GM12878 (cell line): ENCODE results near the gene RSPO4. TPM values are rescaled to one million over a fixed set of nuclear protein-coding genes. Genes with fewer than 3 reads are reported as not detected.

ENCODE experiments used
- ATAC-seq: fragments of 200-7000 bp; cut with Tn5 transposase; 3 replicates; pipeline ENCODE4 v1.9.1; 2020; ENCODE audit warnings: mild to moderate bottlenecking, moderate library complexity
- BruUV-seq: library from RNA; stranded (reverse); fragments of 400-500 nt; replicated peaks from 2 replicates; lab custom pipeline; 2021; lab: Mats Ljungman, UMichigan
- CTCF ChIA-PET: fragments of 300-600 bp; sonication (Branson Sonifier 250); formaldehyde crosslinking; extraction: SDS; loops from one replicate; lab custom pipeline; 2021; ENCODE audit warnings: inconsistent platforms; lab: Yijun Ruan, JAX
- POLR2A ChIA-PET: fragments of 350-600 bp; formaldehyde crosslinking; extraction: SDS; loops from one replicate; lab custom pipeline; 2021; ENCODE audit warnings: inconsistent platforms; lab: Charles Lee
- RAD21 ChIA-PET: fragments of 300-600 bp; sonication (Branson Sonifier 250); formaldehyde crosslinking; loops from one replicate; lab custom pipeline; 2023; ENCODE audit warnings: antibody characterized with exemption; ENCODE audit not compliant: unreplicated experiment; lab: Charles Lee
- SMC1A ChIA-PET: fragments of 300-600 bp; sonication (Branson Sonifier 250); formaldehyde crosslinking; loops from one replicate; lab custom pipeline; 2023; ENCODE audit not compliant: unreplicated experiment, uncharacterized antibody; lab: Charles Lee
- DNase-seq: peaks from one replicate; pipeline ENCODE4 v3.0.0-alpha.2; 2011; ENCODE audit warnings: low read depth, low spot score
- FAIRE-seq: peaks from 3 replicates; lab custom pipeline; 2011; peaks lifted over from hg19 to GRCh38; lab: Jason Lieb, UNC
- H2AFZ ChIP-seq: 2 replicates; pipeline ENCODE4 v1.6.0; 2011; ENCODE audit warnings: low read depth, low read length, control low read depth; ENCODE audit not compliant: control insufficient read depth
- H3K27ac ChIP-seq: 2 replicates; pipeline ENCODE4 v1.5.1; 2011; ENCODE audit warnings: control low read depth; ENCODE audit not compliant: control insufficient read depth, insufficient read depth
- H3K27me3 ChIP-seq, 2 experiments: replicated peaks in 1 of 2; 2 replicates each; pipeline versions ENCODE4 v1.6.0 to v1.6.1; 2011; ENCODE audit warnings: low read length in 1 of 2; ENCODE audit not compliant: control insufficient read depth in 2 of 2, insufficient read depth in 2 of 2
- H3K36me3 ChIP-seq, 2 experiments: 2 replicates each; pipeline ENCODE4 v1.5.1; 2011; ENCODE audit warnings: low read length in 1 of 2; ENCODE audit not compliant: control insufficient read depth in 2 of 2, insufficient read depth in 2 of 2
- H3K4me1 ChIP-seq: 2 replicates; pipeline ENCODE4 v1.6.1; 2011; ENCODE audit warnings: mild to moderate bottlenecking, low read length, moderate library complexity, mixed read lengths; ENCODE audit not compliant: control insufficient read depth, insufficient read depth
- H3K4me2 ChIP-seq: 2 replicates; pipeline ENCODE4 v1.6.0; 2011; ENCODE audit warnings: control low read depth; ENCODE audit not compliant: control insufficient read depth, insufficient read depth
- H3K4me3 ChIP-seq: fragments of 200-600 bp; sonication (generic); 2 replicates; pipeline ENCODE4 v1.5.1; 2016
- H3K79me2 ChIP-seq: 2 replicates; pipeline ENCODE4 v1.6.0; 2011; ENCODE audit warnings: low read length; ENCODE audit not compliant: control insufficient read depth, insufficient read depth
- H3K9ac ChIP-seq: 2 replicates; pipeline ENCODE4 v1.8.0; 2011; ENCODE audit warnings: low read length, control low read depth, mixed read lengths; ENCODE audit not compliant: control insufficient read depth, insufficient read depth
- H3K9me3 ChIP-seq: replicated peaks from 3 replicates; pipeline ENCODE4 v1.5.1; 2011; ENCODE audit warnings: mild to moderate bottlenecking, low read length; ENCODE audit not compliant: control insufficient read depth, insufficient read depth
- H4K20me1 ChIP-seq: 2 replicates; pipeline ENCODE4 v1.6.0; 2011; ENCODE audit not compliant: control insufficient read depth, insufficient read depth
- ATF3 ChIP-seq: IDR thresholded peaks from 2 replicates; pipeline ENCODE4 v1.6.1; 2011; ENCODE audit warnings: low read depth, mild to moderate bottlenecking, low read length, moderate library complexity, borderline replicate concordance; ENCODE audit errors: extremely low read depth
- BCLAF1 ChIP-seq: fragments of 450-650 bp; IDR thresholded peaks from 2 replicates; pipeline ENCODE4 v1.6.1; 2017; ENCODE audit warnings: antibody characterized with exemption, mild to moderate bottlenecking, moderate library complexity
- EGR1 ChIP-seq, 2 experiments: IDR thresholded peaks; 1 replicate in 1 of 2; 2 replicates in 1 of 2; pipeline ENCODE4 v1.6.1; 2011 to 2012; ENCODE audit warnings: low read depth in 2 of 2, low read length in 2 of 2, borderline replicate concordance in 1 of 2, mild to moderate bottlenecking in 1 of 2, moderate library complexity in 1 of 2
- ESRRA ChIP-seq: IDR thresholded peaks from 2 replicates; pipeline ENCODE4 v1.6.1; 2012; ENCODE audit warnings: mild to moderate bottlenecking, low read length, improper control_type of control experiment
- FOXK2 ChIP-seq: fragments of 450-650 bp; IDR thresholded peaks from 2 replicates; pipeline ENCODE4 v1.6.1; 2017; ENCODE audit warnings: mild to moderate bottlenecking, moderate library complexity
- HCFC1 ChIP-seq: fragments of 150-350 bp; IDR thresholded peaks from 2 replicates; pipeline ENCODE4 v1.6.1; 2014; ENCODE audit warnings: low read length
- JUNB ChIP-seq: IDR thresholded peaks from 2 replicates; pipeline ENCODE4 v1.6.1; 2016; ENCODE audit warnings: antibody characterized with exemption, mild to moderate bottlenecking
- MTA2 ChIP-seq: fragments of 450-650 bp; IDR thresholded peaks from 2 replicates; pipeline ENCODE4 v1.6.1; 2016; ENCODE audit warnings: low read depth, mild to moderate bottlenecking, moderate library complexity
- MXI1 ChIP-seq: fragments of 150-350 bp; IDR thresholded peaks from 2 replicates; pipeline ENCODE4 v1.6.1; 2011; ENCODE audit warnings: low read depth, mild to moderate bottlenecking, inconsistent platforms, low read length, improper control_type of control experiment
- MYB ChIP-seq: fragments of 150-350 bp; IDR thresholded peaks from 2 replicates; pipeline ENCODE4 v1.6.1; 2014; ENCODE audit warnings: mild to moderate bottlenecking, low read depth, low read length, borderline replicate concordance
- NR2C2 ChIP-seq: IDR thresholded peaks from 2 replicates; pipeline ENCODE4 v1.6.1; 2011; ENCODE audit warnings: borderline replicate concordance, low read depth; ENCODE audit not compliant: control insufficient read depth, insufficient read length
- PML ChIP-seq: IDR thresholded peaks from 2 replicates; pipeline ENCODE4 v1.6.1; 2012; ENCODE audit warnings: low read length, inconsistent platforms
- PRDM15 ChIP-seq: fragments of 450-650 bp; formaldehyde crosslinking; IDR thresholded peaks from 2 replicates; pipeline ENCODE4 v1.4.0; 2020; ENCODE audit warnings: mild to moderate bottlenecking, moderate library complexity
- RB1 ChIP-seq: fragments of 450-650 bp; formaldehyde crosslinking; IDR thresholded peaks from 2 replicates; pipeline ENCODE4 v1.6.1; 2017; ENCODE audit warnings: mild to moderate bottlenecking, borderline replicate concordance
- SRF ChIP-seq, 2 experiments: IDR thresholded peaks; 2 replicates each; pipeline ENCODE4 v1.6.1; 2011; ENCODE audit warnings: low read depth in 2 of 2, low read length in 2 of 2, mild to moderate bottlenecking in 1 of 2, moderate library complexity in 1 of 2
- YY1 ChIP-seq: IDR thresholded peaks from 2 replicates; pipeline ENCODE4 v1.6.1; 2011; ENCODE audit warnings: low read depth, mild to moderate bottlenecking, low read length
- ZNF207 ChIP-seq: fragments of 450-650 bp; IDR thresholded peaks from 2 replicates; pipeline ENCODE4 v1.6.1; 2014; ENCODE audit warnings: antibody characterized with exemption, mild to moderate bottlenecking, borderline replicate concordance
- ZNF384 ChIP-seq: IDR thresholded peaks from 2 replicates; pipeline ENCODE4 v1.6.1; 2012; ENCODE audit warnings: low read depth, mild to moderate bottlenecking, low read length, improper control_type of control experiment, borderline replicate concordance
- ZZZ3 ChIP-seq: IDR thresholded peaks from 2 replicates; pipeline ENCODE4 v1.6.1; 2011; ENCODE audit warnings: low read depth; ENCODE audit not compliant: control insufficient read depth, insufficient read length
- WGBS: methylation state at CpG from one replicate; pipeline ENCODE4 v1.1.6; 2016; ENCODE audit warnings: low lambda C conversion rate; ENCODE audit not compliant: insufficient replicate concordance, insufficient coverage; ENCODE audit errors: missing lambda C conversion rate; 5-methylcytosine and 5-hydroxymethylcytosine counted together
- in situ Hi-C: fragments of 300-500 bp; cut with MboI; formaldehyde crosslinking; loops from 9 replicates; pipeline ENCODE4 v1.14.3; 2018; ENCODE audit warnings: mixed read lengths
- intact Hi-C: fragments of 100-400 bp; cut with micrococcal nuclease; formaldehyde crosslinking; loops from one replicate; pipeline ENCODE4 v1.14.2; 2022; ENCODE audit not compliant: unreplicated experiment
- polyA plus RNA-seq, 11 experiments: library from polyadenylated mRNA; depleted of rRNA in 4 of 11; unstranded in 6 of 11; stranded (reverse) in 5 of 11; fragments of >200 nt; fragmentation: Nextera tagmentation in 4 of 11; fragmentation: Illumina TruSeq in 1 of 11; extraction: Ambion mirVana in 4 of 11; extraction: Trizol in 1 of 11; gene quantifications; 1 replicate in 1 of 11; 2 replicates in 10 of 11; pipeline versions ENCODE4 v1.2.1 to v1.2.3, GENCODE V29; 2011 to 2016; ENCODE audit warnings: inconsistent platforms in 2 of 11, missing spikeins in 2 of 11, low read depth in 1 of 11
- total RNA-seq, 4 experiments: library from RNA; depleted of rRNA in 3 of 4; stranded (reverse); fragments of >200 nt in 3 of 4; fragmentation: Illumina TruSeq in 1 of 4; extraction: Trizol in 1 of 4; gene quantifications; 2 replicates each; pipeline versions ENCODE4 v1.2.1 to v1.2.3, GENCODE V29; 2013 to 2021

RSPO4 gene
- total and polyA plus RNA-seq, 10 of the 15 experiments (the other 5 are each of a cell fraction or from before 2014, with no cell fraction given), result 0.06 TPM; not detected in 9

- H3K27me3 ChIP-seq, result peaks cover 0 to 1% of the 10 kb centered on the region in 2 experiments; a peak in 3 of 4 replicates
- intact Hi-C loops, result no loop called here
- BruUV-seq, result no TSS peak
- TF ChIP-seq NR2C2 (no peak), EGR1 (IDR thresholded peaks at IDR 0.05; ENCODE audit: borderline replicate concordance in 1 of 2, low read depth in 2 of 2, low read length in 2 of 2) (no peak), MYB (no peak), RB1 (no peak), SRF (IDR thresholded peaks at IDR 0.05; ENCODE audit: low read depth in 2 of 2, low read length in 2 of 2) (no peak), ZZZ3 (no peak), PML (no peak), MXI1 (no peak), ESRRA (no peak), PRDM15 (CRISPR knock-in tag) (no peak), YY1 (no peak), ATF3 (no peak), ZNF384 (no peak), MTA2 (no peak), FOXK2 (no peak), JUNB (no peak), ZNF207 (no peak), BCLAF1 (no peak), HCFC1 (no peak)
Observed at GRCh38 chr20:913306-913849, 88.7 kb downstream of the RSPO4 start.

More at GRCh38 chr20:913306-913849, 88.7 kb downstream of the RSPO4 start:
- no peak for FAIRE-seq
- Histone ChIP-seq H3K4me3 (no peak overlapping the region), H2AFZ (no peak overlapping the region), H3K36me3 (no peaks in the 10 kb centered on the region), H3K79me2 (no peaks in the 10 kb centered on the region), H3K9me3 (no peaks in the 10 kb centered on the region), H3K9ac (no peak overlapping the region), H3K27ac (no peak overlapping the region), H3K4me2 (no peak overlapping the region), H3K4me1 (no peaks in the 10 kb centered on the region), H4K20me1 (no peaks in the 10 kb centered on the region)
- SMC1A ChIA-PET, result no interaction called here
- WGBS, result 39% methylated on average over 5 of the region's 5 CpGs
- POLR2A ChIA-PET, result no interaction called here
- RAD21 ChIA-PET, result no interaction called here
- in situ Hi-C loops, result no loop called here
- CTCF ChIA-PET, result interaction anchor here (0.7 to 1.1 kb wide), 2 partner anchors 43 to 95 kb away, joined by 3 read pairs; no protein-coding TSS in a partner anchor
- ATAC-seq, result no peak
- DNase-seq, result no peak
